ENCODE data around the gene PKNOX1.
"Not testable (repeated sequence)": the region's sequence is repeated elsewhere in the genome, so short reads cannot be mapped to it uniquely, and the experiment has no call there.

Gene PKNOX1

DNA sequence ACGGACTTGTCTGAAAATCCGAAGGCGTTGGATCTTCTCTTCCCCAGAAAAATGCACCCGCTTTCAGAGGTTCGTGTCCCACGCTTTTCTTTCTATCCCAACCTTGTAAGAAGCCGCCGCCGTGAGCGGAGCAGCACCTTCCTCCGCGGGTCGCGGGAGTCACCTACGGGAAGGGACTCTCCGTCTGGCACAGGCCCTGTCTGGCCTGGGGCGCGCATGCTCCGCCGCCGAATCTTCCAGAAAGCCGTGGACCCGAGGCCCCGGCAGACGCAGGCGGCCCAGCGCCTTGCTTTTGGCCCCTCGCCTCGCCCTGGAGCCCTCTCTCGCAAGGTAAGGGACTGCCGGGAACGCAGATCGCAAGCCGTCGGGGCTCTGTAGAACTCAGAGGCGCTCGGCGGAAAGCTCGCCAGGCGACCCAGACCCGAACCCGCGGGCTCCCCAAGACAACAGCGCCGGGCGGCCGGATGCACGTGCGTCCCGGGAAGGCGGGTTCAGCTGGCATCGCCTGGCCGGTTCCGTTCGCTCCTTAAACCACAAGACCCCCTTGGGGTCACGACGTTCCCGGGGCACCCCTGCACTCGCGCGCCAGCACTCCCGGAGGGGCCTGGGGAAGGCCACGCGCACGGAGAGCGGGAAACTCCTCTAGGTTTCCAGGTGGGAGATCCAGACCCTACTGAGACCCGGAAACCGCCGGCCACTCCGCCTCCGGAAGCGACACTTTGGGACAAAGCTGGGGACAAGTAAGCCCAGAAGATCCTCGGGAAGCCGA is 100.2 kb downstream of the PKNOX1 start:
- DNase-seq (ENCODE audit: low read depth); H3K4me3 ChIP-seq (ENCODE audit: low read length): not testable (repeated sequence)

DNA sequence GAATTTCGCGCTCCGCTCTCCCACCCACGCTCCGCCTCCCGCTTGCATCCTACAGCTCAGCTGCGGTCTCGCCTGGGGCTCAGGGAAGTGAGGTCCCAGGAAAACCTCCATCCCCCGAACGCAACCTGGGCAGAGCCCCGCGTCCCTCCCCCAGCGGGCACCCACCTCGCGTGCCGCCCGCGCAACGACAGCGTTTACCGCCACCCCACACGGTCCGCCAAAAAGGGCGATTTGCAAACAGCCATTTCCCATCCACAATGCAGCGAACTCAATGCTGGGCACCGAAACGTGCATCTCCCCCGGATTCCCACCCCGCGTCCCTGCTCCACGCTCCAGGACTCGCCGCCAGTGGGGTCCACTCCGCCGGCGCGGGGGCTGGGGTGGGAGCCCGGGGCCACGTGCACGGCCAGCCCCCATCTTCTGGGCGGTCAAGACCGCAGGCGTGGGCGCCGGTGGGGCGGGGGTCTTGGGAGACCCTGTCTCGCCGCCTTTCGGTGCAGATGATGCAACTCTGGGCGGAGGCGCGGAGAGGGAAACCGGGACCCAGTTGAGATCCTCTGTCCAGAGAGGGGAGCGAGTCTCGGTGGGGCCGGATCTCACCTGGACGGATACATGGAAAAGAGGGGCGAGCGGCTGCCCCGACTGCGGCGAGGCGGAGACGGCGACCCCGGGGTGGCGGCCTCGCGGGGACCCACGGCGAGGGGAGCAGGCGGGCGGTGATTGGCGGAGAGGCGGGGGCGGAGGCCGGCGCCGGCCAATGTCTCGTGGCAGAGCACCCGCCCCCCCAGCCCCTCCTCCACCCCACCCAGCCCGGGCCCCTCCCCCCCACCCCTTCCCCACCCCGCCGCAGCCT is 101.0 kb downstream of the PKNOX1 start, which contains the start of gene CBS:
Gene CBS, minus strand, starts transcription at position 666 of the 853 bp plus-strand sequence. CDS start 3,642 bp downstream, outside the sequence.
- not testable (repeated sequence) for DNase-seq (ENCODE audit: low read depth); H3K4me3 ChIP-seq (ENCODE audit: low read length)

DNA sequence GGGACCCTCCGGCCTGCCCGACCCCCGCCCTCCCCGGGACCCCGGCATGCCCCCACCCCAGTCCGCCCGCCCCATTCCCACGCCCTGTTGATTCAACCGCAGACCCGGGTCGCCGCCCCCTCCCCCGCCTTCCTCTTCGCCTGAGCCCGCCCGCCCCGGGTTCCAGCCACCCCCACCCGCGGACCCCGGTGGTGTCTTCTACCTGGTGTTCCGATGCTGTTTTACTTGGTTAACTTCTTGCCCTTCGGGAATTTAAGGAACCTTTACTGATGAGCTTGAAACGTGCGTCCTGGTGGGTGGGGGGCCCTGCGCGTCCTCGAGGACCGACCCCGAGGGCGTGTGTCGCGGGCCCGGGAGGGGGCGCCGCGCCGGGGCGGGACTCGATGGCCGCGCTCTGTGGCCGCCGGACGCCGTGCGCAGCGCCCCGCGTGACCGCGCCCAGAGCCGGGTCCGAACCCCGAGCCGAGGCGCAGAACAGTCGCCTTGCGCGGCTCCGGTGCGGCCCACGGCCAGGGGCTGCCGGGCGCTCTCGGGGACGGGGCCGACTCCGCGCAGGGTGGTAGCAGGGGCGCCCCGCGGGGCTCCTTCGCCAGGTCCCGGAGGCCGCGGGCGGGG is 101.8 kb downstream of the PKNOX1 start:
- H3K4me3 ChIP-seq (ENCODE audit: low read length); DNase-seq (ENCODE audit: low read depth): not testable (repeated sequence)

DNA sequence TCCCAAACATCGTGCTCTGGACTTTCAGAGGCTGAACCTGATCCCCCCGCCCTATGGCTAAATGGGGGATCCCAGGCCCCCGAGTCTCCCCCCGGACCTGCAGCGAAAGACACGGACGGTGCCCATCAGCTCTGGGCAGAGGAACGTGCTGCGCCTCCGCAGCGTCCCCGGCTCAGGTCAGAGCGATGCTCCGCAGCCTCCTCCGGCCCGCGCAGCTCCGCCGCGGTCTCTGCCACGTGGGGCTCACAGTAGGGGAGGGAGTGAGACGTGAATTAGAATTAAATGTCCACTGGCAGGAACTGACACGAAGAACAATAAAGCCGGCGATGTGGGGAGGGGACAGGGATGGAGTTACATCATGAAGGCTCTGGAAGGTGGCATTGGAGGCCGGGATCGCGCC is 102.3 kb downstream of the PKNOX1 start:
- not testable (repeated sequence) for DNase-seq (ENCODE audit: low read depth); H3K4me3 ChIP-seq (ENCODE audit: low read length)

DNA sequence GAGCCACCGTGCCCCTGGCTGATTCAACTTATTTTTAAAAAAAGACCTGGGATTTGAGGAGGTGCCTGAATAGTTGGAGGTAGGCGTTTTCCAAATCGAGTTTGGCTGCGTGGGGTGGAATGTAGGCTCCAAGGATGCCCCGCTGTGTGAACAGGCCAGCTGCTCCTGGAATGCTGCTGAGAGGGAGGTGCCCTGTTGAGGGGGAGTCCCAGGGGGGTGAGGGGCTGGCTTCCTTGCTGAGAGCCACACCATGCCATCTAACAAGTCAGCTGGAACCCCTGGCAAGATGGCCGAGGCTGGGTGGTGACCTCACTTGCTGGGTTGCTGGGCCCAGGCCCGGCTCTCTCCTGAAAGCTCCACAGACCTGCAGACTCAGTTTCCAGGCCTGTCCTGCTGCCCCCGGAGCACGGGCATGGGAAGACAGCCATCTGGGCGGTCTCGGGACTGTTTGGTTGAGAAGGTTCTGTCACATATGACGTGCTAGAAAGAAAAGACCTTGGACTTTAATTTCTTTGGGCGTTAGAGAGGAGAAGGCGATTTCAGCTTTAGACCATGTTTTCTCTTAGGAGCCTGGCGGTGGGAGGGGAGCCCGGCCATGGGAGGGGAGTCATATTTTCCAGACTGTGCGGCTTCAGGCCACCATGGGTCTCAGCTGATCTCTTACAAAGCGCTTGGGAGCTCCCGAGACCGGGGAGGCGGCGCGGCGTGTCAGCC is 108.4 kb downstream of the PKNOX1 start:
- not testable (repeated sequence) for H3K4me3 ChIP-seq (ENCODE audit: low read length); DNase-seq (ENCODE audit: low read depth)
